HK-2 (cell line): ENCODE measurements around the gene GGTLC2.
A peak's percentile ranks its signal among the peaks of the same experiment; 100 is the strongest.
"Not testable (repeated sequence)": the region's sequence is repeated elsewhere in the genome, so short reads cannot be mapped to it uniquely, and the experiment has no call there.

Experiments used
- DNase-seq: peaks from one replicate; pipeline ENCODE4 v3.0.0-alpha.2; 2018; ENCODE audit not compliant: unreplicated experiment

Gene GGTLC2

DNA sequence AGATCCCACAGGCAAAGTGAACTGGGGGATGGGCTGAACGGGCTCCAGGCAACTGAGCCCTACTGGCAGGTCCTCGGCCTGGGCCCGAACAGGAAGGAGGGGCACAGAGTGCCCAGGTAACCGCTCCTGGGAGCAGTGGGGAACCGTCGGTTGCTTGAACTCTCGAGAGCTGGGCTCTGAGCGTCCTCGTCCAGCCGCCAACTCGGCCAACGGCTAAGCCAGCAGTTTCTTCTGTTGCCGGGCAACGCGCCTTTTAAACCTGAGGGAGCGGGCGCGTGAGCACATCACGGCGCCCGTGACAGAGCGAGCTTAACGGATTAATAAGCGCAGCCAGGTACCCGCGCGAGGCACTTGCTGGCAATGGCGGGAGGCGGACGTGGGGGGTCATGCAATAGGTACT, at the start of gene GGTLC2:
TSS of gene GGTLC2 (plus strand) at position 301 of the 400 bp plus-strand sequence. CDS start 1,732 bp downstream, outside the sequence.
- not testable (repeated sequence) for DNase-seq

DNA sequence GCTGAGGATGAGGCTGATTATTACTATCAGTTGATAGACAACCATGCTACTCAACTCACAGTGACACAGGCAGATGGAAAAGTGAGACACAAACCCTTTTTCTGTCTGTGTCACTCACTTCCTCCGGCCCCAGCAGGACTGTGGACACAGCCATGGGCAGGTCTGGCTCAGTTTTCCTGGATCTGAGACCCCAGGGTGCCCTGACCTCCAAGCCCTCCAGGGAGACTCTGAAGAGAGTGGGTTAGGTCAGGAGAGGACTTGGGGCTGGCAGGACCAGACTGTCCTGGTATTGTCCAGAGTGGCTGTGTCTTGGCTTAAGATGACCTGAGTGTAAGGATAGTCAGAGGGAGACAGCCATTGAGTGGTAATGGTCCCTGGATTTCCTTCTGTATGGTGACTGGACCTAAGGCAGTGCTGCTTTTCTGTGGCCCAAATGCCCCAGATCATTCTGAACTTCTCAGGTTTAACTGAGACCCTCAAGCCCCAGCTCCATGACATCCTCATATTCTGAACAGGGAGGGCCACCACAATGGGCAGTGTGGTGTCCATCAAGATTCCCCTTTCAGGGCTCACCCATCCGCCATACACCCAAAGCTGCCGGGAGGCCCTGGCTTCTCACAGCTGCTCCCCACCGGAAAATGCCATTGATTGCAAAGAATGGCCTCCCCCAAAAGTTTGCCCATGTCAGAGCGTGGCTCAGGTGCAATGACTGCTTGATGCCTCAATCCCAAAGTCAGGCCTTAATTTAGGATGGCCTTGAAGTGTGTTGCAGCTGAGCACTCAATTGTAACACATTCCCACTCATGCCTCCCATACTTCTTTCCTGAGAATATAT, 49.2 kb upstream of the GGTLC2 start:
- DNase-seq: no peak

GRCh38 chr22:22598144-22598543, 46.3 kb upstream of the GGTLC2 start:
- DNase-seq: no peak

GRCh38 chr22:22599248-22599647, 45.2 kb upstream of the GGTLC2 start:
- DNase-seq: no peak

DNA sequence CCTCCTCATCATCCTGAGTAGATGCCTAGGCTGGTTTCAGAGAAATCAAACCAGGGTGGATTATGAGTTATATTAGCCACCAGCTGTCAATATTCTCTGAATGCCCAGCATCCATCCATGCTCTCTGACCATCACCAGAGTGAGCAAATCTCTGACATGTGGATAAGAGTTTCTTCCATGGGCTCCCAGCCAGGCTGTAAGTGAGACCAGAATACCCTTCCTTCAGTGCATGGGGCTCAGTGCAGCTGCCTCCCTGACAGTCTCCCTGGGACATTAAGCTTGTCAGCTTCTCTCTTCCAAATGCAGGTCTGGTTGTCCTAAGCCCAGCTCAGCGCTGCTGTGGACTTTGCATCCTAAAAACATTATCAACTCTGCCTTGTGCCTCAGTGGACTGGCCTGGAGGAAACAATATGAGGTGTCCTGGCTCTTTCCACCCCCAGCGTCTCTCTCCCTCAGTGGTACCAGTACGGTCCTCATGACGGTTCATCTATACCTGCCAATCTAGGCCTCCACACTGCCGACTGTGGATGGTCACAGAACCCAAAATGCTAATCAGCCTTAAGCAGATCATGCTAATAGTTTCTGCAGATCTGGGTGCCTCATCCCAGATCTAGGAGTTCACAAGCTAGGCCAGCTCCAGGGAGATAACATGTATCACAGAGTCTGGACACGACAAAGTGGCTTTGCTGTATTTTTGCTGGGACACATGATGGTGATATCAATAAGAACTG, 43.7 kb upstream of the GGTLC2 start:
- no peak for DNase-seq

DNA sequence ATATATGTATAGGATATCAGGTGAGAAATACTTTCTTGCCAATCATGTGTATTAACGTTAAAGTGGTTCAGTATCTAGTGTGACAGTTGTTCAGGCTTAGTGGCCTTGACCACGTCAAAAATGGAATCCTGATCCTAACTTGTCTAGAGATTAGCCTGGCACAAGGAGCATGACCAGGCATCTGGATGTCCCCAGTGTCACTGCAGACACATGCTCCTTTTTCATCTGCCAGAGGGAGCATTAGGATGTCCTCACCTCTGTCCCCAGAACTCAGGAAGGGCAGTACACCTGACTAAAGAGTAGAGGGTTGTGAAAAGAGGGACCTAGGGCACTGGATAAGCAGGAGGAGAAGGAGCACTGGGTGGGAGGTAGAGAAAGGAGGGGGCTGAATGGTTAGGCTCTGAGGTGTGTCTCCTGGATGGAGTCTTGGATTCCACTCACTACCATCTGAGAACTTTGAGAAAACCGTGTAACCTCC, 40.9 kb upstream of the GGTLC2 start:
- DNase-seq: no peak

- no peak for DNase-seq
Measured at GRCh38 chr22:22604326-22605073, 39.9 kb upstream of the GGTLC2 start.

- no peak for DNase-seq
Measured at GRCh38 chr22:22605074-22605404, 39.4 kb upstream of the GGTLC2 start.

DNA sequence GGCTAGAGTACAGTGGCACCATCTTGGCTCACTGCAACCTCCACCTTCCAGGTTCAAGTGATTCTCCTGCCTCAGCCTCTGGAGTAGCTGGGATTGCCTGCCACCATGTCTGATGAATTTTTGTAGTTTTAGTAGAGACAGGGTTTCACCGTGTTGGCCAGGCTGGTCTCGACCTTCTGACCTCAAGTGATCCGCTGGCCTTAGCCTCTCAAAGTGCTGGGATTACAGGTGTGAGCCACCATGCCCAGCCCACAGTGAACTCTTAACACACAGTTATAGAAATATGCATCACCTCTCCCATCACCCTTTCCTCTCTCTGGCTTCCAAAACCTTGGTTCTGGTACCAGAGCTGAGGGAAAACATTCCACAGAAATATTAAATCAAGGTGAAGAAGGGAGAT, 36.4 kb upstream of the GGTLC2 start:
- DNase-seq: not testable (repeated sequence)

DNA sequence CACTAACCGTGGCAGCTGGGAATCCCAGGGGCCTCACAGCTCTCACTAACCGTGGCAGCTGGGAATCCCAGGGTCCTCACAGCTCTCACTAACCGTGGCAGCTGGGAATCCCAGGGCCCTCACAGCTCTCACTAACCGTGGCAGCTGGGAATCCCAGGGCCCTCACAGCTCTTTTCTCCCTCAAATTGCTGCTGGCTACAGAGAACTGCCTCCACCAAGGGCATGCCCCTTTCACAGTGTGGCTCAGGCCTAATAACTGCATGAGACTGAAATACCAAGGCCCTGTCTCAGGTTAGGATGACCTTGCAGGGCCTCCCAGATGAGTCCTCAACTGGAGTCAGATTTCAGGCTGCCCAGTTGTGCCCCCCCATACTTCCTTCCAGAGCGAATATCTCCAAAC, 35.1 kb upstream of the GGTLC2 start:
- DNase-seq: no peak

DNA sequence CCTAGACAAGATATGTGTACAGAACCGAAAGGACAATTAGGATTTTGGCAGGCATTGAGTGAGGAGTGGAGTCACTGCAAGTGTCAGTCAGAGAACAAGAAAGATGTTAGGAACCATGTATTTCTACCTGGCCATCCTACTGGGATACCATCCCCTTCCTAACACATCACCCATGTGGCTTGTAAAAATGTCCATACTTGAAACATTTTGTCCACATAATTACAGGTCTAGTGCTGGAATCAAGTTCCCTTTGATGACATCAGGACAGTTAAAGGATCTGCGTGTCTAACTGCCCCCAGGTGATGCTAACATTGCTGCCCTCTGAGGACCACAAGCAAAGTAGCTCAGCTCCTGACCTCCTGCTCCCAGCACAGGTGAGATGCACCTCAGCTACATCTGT, 31.9 kb upstream of the GGTLC2 start:
- no peak for DNase-seq

GRCh38 chr22:22614065-22614464, 30.3 kb upstream of the GGTLC2 start:
- DNase-seq: no peak

GRCh38 chr22:22616636-22617035, 27.8 kb upstream of the GGTLC2 start:
- DNase-seq: peak; percentile 14

GRCh38 chr22:22618448-22618847, 26.0 kb upstream of the GGTLC2 start:
- no peak for DNase-seq

DNA sequence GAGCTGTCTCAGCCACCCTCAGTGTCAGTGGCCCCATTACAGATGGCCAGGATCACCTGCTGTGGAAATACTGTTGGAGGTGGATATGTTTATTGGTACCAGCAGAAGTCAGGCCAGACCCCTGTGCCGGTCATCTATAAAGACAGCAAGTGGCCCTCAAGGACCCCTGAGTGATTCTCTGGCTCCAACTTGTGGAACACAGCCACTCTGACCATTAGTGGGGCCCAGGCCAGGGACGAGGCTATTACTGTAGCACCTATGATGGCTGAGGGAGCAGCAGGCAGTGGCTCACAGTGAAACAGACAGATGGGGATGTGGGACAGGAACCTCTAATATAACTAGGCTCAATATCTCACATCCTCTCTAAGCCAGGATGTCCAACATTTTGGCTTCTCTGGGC, 25.5 kb upstream of the GGTLC2 start:
- no peak for DNase-seq

DNA sequence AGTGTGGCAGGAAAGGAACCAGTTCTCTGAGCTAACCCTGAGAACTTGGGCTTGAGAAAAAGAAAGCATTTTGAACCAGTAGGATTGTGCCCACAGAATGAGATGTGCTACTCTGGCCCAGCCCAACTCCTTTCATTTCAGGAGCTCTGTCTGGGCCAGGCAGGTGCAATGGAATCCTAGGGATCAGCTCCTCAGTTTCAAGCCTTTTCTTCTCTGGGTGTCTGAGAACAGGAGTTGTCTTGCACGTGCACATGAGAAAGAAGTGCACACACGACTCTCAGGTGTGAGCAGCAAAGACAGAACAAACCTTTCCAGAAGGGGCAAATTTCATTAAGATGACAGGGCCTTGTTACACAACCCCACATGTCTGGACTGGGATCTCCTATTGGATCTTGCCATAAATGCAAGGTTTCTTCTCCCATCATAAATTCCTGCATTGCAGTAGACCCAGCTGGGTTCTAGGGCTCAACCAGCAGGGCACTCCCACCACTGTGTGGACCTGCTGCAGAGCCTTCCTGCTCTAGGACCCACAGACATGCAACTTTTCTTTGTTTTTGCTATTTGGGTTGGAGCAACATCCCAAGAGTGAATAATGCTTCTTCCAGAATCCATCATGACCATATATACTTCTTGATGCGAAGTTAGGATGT, 24.5 kb upstream of the GGTLC2 start:
- no peak for DNase-seq

GRCh38 chr22:22628546-22629495, 15.6 kb upstream of the GGTLC2 start:
- DNase-seq: not testable (repeated sequence)

DNA sequence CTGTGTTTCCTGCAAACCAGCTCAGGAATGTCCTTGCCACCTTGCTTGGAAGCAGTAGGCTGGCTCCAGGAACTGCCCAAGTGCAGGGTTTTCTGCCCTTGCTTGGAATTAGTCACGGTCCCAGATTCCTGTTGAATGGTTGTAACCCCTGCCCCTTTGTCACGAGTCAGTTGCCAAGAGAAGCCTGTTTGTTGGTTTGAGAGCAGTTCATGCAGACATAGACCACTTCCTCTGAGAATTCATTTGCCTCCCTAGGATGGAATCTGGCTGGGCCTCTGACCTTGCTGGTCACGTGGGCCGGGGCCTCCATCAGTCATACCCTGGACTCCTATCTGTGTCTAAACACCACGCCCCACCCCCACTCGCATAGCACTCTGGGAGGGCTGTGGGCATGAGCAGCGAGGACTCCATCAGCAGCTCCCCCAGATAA, 13.2 kb upstream of the GGTLC2 start:
- peak; percentile 45 for DNase-seq

DNA sequence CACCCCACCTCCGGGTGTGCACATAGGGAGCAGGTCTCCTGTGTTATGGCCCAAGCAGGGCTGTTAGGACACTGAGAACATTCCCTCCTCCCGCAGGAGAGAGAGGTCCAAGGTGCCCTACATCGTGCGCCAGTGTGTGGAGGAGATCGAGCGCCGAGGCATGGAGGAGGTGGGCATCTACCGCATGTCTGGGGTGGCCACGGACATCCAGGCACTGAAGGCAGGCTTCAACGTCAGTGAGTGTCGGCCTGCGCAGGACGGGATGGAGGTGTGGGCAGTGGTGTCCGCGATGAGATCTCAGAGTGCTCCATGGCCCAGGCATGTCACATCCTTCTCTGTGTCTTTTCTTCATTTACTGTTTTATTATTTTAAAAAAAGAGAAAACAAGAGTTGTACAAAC, 12.2 kb upstream of the GGTLC2 start:
- DNase-seq: not testable (repeated sequence)

DNA sequence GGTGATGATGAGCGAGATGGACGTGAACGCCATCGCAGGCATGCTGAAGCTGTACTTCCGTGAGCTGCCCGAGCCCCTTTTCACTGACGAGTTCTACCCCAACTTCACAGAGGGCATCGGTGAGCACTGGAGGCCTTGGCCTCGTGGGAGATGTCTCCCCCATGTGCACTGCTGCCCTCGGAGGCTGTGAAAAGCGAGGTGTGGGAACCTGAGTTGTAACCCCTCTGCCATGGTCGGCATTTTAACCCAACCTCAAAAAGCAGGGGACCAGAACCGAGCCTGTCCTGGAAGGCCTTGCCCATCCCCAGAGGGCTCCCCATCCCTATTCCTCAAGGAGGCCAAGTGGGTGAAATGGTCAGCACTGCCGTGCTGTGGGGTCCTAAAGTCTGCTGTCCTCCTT, 10.9 kb upstream of the GGTLC2 start:
- not testable (repeated sequence) for DNase-seq

DNA sequence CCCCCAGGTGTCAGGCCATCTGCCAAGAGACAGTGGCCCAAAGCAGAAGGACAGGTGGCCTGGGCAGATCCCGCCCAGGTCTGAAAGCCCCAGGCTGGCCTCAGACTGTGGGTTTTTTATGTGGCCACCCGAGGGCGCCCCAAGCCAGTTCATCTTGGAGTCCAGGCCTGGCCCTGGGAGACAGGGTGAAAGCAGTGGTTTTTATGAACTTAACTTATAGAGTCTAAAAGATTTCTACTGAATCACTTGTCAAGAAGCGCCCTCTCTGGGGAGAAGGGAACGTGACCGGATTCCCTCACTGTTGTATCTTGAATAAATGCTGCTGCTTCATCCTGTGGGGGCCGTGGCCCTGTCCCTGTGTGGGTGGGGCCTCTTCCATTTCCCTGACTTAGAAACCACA, 8.2 kb upstream of the GGTLC2 start:
- DNase-seq: peak; percentile 43
